MM.1S (cell line): Measurements from ENCODE around the gene LRWD1.
"Not testable (repeated sequence)": the region's sequence is repeated elsewhere in the genome, so short reads cannot be mapped to it uniquely, and the experiment has no call there.

Source experiments
- DNase-seq: peaks from one replicate; pipeline ENCODE4 v3.0.0-alpha.2; 2015
- H2AFZ ChIP-seq: fragments of 300-600 bp; sonication (generic); 2 replicates; pipeline ENCODE4 v1.6.0; 2016; ENCODE audit warnings: antibody characterized with exemption, low read length
- H3F3A ChIP-seq: fragments of 300-600 bp; sonication (generic); 2 replicates; pipeline ENCODE4 v1.6.1; 2016; ENCODE audit warnings: mild to moderate bottlenecking, antibody characterized with exemption, low read length, moderate library complexity, mixed read lengths; ENCODE audit not compliant: insufficient read depth
- H3K27ac ChIP-seq: fragments of 300-600 bp; sonication (generic); 2 replicates; pipeline ENCODE4 v1.5.1; 2016; ENCODE audit warnings: mild to moderate bottlenecking, low read length
- H3K27me3 ChIP-seq: fragments of 300-600 bp; sonication (generic); replicated peaks from 2 replicates; pipeline ENCODE4 v1.6.0; 2016; ENCODE audit warnings: low read length; ENCODE audit not compliant: insufficient read depth
- H3K36me3 ChIP-seq: fragments of 300-600 bp; sonication (generic); replicated peaks from 2 replicates; pipeline ENCODE4 v1.6.1; 2016; ENCODE audit warnings: mild to moderate bottlenecking, low read length, mixed read lengths; ENCODE audit not compliant: insufficient read depth
- H3K4me1 ChIP-seq: fragments of 300-600 bp; sonication (generic); 2 replicates; pipeline ENCODE4 v1.6.1; 2016; ENCODE audit warnings: low read length, mixed read lengths
- H3K4me2 ChIP-seq: fragments of 300-600 bp; sonication (generic); 2 replicates; pipeline ENCODE4 v1.6.0; 2016; ENCODE audit warnings: low read depth, low read length
- H3K4me3 ChIP-seq: fragments of 300-600 bp; sonication (generic); 2 replicates; pipeline ENCODE4 v1.5.1; 2016; ENCODE audit warnings: low read length, mixed read lengths
- H3K79me2 ChIP-seq: fragments of 300-600 bp; sonication (generic); 2 replicates; pipeline ENCODE4 v1.6.1; 2016; ENCODE audit warnings: mixed run types, low read length, mixed read lengths
- H3K9ac ChIP-seq: fragments of 300-600 bp; sonication (generic); 2 replicates; pipeline ENCODE4 v1.6.1; 2016; ENCODE audit warnings: low read length, mixed read lengths
- H3K9me2 ChIP-seq: fragments of 300-600 bp; sonication (generic); replicated peaks from 2 replicates; pipeline ENCODE4 v1.6.1; 2016; ENCODE audit warnings: mild to moderate bottlenecking, low read length, mixed read lengths; ENCODE audit not compliant: insufficient read depth
- H3K9me3 ChIP-seq: fragments of 300-600 bp; sonication (generic); replicated peaks from 2 replicates; pipeline ENCODE4 v1.6.1; 2016; ENCODE audit warnings: mild to moderate bottlenecking, low read length, mixed read lengths; ENCODE audit not compliant: insufficient read depth
- H4K20me1 ChIP-seq: fragments of 300-600 bp; sonication (generic); 2 replicates; pipeline ENCODE4 v1.6.1; 2016; ENCODE audit warnings: mild to moderate bottlenecking, low read length, moderate library complexity, mixed read lengths; ENCODE audit not compliant: insufficient read depth

LRWD1 gene

GRCh38 chr7:102505298-102506185, 40.8 kb downstream of the LRWD1 start:
- not testable (repeated sequence) for H3K4me3 ChIP-seq, H3F3A ChIP-seq, H3K27me3 ChIP-seq, H3K4me2 ChIP-seq, H3K9me3 ChIP-seq, H2AFZ ChIP-seq, DNase-seq, H3K4me1 ChIP-seq, H3K27ac ChIP-seq, H3K36me3 ChIP-seq, H3K79me2 ChIP-seq, H4K20me1 ChIP-seq, H3K9ac ChIP-seq, H3K9me2 ChIP-seq

DNA sequence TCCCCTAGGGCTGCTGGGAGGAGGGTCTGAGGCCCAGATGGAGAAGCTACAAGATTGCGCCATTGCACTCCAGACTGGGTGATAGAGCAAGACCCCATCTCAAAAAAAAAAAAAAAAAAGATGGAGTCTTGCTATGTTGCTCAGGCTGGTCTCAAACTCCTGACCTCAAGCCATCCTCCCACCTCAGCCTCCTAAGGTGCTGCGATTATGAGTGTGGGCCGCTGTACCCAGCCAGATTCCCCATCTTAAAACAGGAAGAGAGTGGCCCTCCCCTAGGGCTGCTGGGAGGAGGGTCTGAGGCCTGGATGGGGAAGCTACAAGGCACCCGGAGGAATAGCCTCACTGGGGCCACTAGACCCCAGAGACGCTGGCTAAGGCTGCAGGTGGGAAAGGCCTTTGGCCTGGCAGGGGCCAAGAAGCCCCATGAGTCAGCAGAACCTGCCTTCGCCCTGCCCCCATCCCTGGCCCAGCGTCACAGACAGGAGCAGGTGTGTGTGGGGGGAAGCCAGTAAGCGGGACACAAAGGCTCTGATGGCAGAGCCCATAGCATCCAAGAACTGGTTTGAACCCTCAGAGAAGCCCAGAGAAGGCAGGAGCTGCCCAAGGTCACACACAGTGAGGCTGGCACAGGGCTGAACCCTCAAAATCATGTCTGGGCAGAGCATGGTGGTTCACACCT, 42.8 kb downstream of the LRWD1 start:
- H3K36me3 ChIP-seq, H3K9me2 ChIP-seq, DNase-seq, H3K27me3 ChIP-seq, H2AFZ ChIP-seq, H3K79me2 ChIP-seq, H3K4me1 ChIP-seq, H3K27ac ChIP-seq, H3K9me3 ChIP-seq, H4K20me1 ChIP-seq, H3K4me2 ChIP-seq, H3K4me3 ChIP-seq, H3F3A ChIP-seq, H3K9ac ChIP-seq: not testable (repeated sequence)

DNA sequence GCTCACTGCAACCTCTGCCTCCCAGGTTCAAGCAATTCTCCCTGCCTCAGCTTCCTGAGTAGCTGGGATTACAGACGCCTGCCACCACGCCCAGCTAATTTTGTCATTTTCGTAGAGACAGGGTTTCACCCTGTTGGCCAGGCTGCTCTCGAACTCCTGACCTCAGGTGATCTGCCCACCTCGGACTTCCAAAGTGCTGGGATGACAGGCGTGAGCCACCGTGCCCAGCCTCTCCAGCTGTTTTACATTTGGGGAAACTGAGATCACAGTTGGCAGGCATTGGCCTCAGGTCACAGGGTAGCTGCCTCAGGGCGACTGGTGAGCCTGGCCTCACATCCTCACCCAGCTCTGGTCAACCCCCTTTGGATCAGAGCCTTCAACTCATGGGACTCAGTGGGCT, 45.8 kb downstream of the LRWD1 start:
- H3K4me1 ChIP-seq, H3K4me3 ChIP-seq, DNase-seq, H3K27ac ChIP-seq, H2AFZ ChIP-seq, H3K9ac ChIP-seq, H3K9me3 ChIP-seq, H3K9me2 ChIP-seq, H3K36me3 ChIP-seq, H3K27me3 ChIP-seq, H3K79me2 ChIP-seq, H4K20me1 ChIP-seq, H3K4me2 ChIP-seq, H3F3A ChIP-seq: not testable (repeated sequence)

DNA sequence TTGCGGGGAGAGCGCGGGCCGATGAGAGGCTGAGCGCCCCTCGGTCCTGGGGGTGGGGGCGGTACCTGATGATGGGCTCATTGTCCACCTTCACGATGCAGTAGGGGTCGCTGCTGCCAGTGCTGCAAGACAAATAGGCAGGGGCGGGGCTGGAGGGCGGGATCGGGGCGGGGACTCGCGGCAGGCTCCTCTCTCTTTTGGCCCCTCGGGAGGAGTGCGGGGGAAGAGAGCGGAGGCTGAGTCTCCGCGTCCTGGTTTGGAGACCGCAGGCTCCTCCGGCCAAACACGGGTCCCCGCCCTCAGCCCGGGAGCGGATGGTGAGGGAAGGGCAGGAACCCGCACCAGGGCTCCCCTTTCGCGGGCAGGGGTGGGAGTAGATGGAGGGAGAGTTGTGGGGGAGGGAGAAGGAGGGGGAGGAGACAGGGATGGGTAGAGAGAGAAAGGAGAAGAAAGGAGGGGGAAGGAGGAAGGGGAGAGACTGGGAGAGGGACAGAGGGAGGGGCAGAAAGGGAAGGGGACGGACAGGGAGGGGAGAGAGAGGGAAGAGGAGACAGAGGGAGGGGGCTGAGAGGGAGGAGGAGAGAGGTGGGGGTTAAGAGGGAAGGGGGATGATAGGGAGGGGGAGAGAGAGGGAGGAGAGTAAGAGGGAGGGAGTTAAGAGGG, 47.2 kb downstream of the LRWD1 start:
- not testable (repeated sequence) for H3F3A ChIP-seq, H3K9ac ChIP-seq, H3K36me3 ChIP-seq, H3K9me3 ChIP-seq, DNase-seq, H2AFZ ChIP-seq, H3K4me2 ChIP-seq, H3K27ac ChIP-seq, H3K27me3 ChIP-seq, H3K79me2 ChIP-seq, H3K4me3 ChIP-seq, H3K4me1 ChIP-seq, H3K9me2 ChIP-seq, H4K20me1 ChIP-seq

DNA sequence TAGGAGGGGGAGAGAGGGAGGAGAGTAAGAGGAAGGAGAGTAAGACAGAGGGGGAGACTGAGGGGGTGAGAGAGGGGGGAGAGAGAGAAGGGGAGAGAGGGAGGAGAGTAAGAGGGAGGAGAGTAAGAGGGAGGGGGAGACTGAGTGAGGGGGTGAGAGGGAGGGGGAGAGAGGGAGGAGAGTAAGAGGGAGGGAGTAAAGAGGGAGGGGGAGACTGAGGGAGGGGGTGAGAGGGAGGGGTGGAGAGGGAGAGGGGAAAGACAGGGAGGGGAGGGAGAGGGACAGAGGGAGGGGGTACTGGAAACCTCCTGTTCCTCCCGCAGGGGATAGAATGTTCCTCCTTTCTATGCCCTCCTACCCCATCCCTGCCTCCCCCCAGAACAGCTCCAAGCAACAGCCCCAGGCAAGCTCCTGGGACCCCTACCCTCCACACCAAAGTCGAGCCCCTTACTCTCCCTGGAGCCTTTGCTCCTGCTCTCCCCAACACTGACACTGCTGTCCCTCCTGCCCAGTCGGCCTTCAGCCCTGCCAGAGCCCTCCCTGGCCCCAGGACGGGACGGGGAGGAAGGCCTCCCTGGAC, 47.9 kb downstream of the LRWD1 start:
- not testable (repeated sequence) for H4K20me1 ChIP-seq, H3K36me3 ChIP-seq, H3F3A ChIP-seq, H3K27me3 ChIP-seq, H3K79me2 ChIP-seq, H3K4me2 ChIP-seq, H3K4me1 ChIP-seq, H3K27ac ChIP-seq, H3K9ac ChIP-seq, H3K9me3 ChIP-seq, H3K4me3 ChIP-seq, H2AFZ ChIP-seq, H3K9me2 ChIP-seq
- DNase-seq: peak; percentile 6

DNA sequence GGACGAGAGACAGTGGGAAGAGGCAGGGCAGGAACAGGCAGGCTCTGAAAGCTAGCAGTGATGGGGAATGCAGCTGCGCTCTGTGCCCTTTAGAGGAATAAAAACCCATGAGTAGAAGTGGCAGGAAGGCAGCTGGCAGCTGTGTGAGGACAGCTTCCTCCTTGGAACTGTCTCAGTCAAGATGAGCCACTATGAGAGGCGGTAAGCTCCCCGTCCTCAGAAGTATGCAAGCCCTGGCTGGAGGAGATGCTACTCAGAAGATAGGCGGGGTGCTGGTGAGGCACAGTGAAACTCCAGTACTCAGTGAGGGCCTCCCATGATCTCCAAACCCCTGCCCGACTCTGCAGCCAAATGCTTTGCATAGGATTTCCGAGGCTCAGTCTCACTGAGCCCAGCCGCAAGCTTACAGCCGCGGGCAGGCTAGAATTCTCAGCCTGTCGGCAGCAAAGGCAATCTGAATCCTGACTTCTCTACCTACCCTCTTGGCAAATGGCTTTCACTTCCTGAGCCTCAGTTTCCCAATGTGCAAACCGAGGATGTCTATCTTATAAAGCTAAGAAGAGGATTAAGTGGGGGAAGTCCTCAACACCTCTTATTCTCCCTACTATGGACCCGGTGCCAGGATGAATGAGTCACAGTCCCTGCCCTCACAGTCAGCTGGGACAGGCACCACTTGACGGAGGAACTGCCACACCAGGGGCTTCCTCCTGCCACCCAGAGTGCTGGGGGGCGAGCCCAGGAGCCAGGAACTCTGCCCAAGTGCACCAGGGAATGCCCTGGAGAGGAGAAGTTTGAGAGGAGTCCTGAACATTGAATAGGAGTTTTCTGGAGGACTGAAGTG, 50.3 kb downstream of the LRWD1 start:
- H3K4me3 ChIP-seq, H3F3A ChIP-seq, H3K9me3 ChIP-seq, H3K36me3 ChIP-seq, H3K79me2 ChIP-seq, H3K4me2 ChIP-seq, H2AFZ ChIP-seq, H3K4me1 ChIP-seq, DNase-seq, H3K27me3 ChIP-seq, H4K20me1 ChIP-seq, H3K9me2 ChIP-seq, H3K9ac ChIP-seq: not testable (repeated sequence)
- peak overlapping the region; percentile 49; the same call in 1 of the 2 replicates for H3K27ac ChIP-seq

DNA sequence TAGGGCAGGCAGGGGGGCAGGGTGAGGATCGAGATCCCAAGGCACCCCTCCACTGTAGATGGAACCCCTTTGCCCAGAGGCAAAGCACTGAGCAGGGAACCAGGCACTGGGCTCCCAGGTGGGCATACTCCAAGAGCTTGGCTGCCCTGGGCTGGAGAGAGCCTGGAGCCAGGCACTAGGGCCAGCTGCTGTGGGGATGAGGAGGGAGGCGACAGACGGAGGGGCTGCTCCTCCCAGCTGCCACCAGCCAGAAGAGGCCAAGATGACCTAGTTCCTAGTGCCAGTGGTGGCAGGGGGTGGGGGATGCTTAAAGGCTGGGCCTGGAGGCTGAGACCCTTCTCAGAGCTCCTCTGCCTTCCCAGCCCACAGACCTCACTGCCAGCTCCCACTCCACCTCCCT, 51.1 kb downstream of the LRWD1 start:
- H3K27me3 ChIP-seq, H4K20me1 ChIP-seq, H2AFZ ChIP-seq, H3K9me2 ChIP-seq, H3K4me3 ChIP-seq, DNase-seq, H3F3A ChIP-seq, H3K4me1 ChIP-seq, H3K9ac ChIP-seq, H3K79me2 ChIP-seq, H3K36me3 ChIP-seq, H3K27ac ChIP-seq, H3K9me3 ChIP-seq, H3K4me2 ChIP-seq: not testable (repeated sequence)
